ENCODE results near the gene LRRC8A. TPM values are rescaled to one million over a fixed set of nuclear protein-coding genes. Genes with fewer than 3 reads are reported as not detected.

Gene LRRC8A
- 10 to 100 TPM in 5 of 6 experiments, 1 to 10 TPM in 1; 8.6 to 46.1 (median 22.1) TPM for total RNA-seq
- long read RNA-seq, partial matches to known transcripts, result 0 of 3 reads
- long read RNA-seq, other reads (novel, unspliced or antisense), result 3 of 3 reads

DNA sequence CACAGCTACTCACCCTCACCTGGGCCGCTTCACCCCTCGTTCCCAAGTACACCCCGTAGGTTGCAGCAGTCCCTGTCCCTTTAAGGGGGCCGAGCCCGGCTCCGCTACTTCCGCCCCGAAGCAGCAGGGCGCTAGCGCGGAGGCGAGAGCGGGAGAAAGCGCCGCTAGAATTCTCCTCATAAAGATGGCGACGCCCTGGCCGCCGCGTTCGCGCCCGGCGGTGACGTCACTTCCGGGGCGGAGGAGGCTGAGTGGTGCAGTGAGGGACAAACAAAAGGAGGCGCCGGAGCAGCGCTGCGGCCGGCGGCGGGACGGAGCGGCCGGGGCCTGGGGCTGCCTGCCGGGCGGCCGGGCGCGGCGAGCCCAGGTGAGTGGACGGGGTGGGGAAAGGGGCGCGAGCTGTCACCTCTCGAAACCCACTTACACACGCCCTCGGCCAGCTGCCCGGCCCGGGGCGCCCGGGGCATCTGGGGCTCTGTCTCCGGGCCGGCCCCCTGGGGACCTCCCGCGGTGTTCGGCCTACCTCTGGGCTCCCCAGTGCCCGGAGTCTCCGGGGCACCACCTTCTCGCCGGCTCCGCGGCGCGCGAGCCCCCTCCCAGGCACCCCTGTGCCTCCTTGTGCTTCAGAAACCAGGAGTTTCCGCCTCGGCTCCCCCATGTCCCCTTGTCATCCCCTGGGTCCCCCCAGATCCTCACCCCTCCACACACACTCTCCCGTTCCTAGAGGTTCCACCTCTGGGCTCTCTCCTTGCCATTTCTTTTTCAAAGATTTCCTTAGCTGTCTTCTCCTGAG, at the start of gene LRRC8A, which contains the start of gene KYAT1:
Gene LRRC8A, plus strand, starts transcription at position 250 of the 793 bp plus-strand sequence. CDS start 25,032 bp downstream, outside the sequence.
Gene KYAT1, minus strand, starts transcription at position 67 of the 793 bp plus-strand sequence. CDS start 36,545 bp downstream, outside the sequence.
- Histone ChIP-seq H3K4me1 (peaks cover 0 to 40% (median 16%) of the 10 kb centered on the region in 4 donors), H3K4me3 (peak within 1 kb of the TSS; percentile 94 to 99 (median 98)), H3K27me3 (no peaks in the 10 kb centered on the region), H3K27ac (peak within 1 kb of the TSS; percentile 97 to 98 (median 98)), H3K36me3 (peaks cover 0 to 10% (median 3%) of the 10 kb centered on the region in 4 donors), H3K9me3 (no peaks in the 10 kb centered on the region)
- intact Hi-C loops (cut with DNase I), result loop anchor here (5.0 kb wide), 2 partner anchors 35 to 40 kb away; partner anchors contain the start of gene PHYHD1 (in 1 of the 2)
- DNase-seq, result peak; percentile 98 to 99 (median 99)
- WGBS (ENCODE audit: insufficient coverage, low coverage, low lambda C conversion rate, missing lambda C conversion rate), result 0% methylated on average over 19 of the region's 70 CpGs
- TF ChIP-seq, protein P1, sequence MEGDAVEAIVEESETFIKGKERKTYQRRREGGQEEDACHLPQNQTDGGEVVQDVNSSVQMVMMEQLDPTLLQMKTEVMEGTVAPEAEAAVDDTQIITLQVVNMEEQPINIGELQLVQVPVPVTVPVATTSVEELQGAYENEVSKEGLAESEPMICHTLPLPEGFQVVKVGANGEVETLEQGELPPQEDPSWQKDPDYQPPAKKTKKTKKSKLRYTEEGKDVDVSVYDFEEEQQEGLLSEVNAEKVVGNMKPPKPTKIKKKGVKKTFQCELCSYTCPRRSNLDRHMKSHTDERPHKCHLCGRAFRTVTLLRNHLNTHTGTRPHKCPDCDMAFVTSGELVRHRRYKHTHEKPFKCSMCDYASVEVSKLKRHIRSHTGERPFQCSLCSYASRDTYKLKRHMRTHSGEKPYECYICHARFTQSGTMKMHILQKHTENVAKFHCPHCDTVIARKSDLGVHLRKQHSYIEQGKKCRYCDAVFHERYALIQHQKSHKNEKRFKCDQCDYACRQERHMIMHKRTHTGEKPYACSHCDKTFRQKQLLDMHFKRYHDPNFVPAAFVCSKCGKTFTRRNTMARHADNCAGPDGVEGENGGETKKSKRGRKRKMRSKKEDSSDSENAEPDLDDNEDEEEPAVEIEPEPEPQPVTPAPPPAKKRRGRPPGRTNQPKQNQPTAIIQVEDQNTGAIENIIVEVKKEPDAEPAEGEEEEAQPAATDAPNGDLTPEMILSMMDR (IDR thresholded peaks at IDR 0.05), result peak in 3 of 4 donors; percentile 6 to 21 (median 12)
- peak; percentile 96 for TF ChIP-seq POLR2A (IDR thresholded peaks at IDR 0.05)
- peak; percentile 73 to 81 (median 78) for ATAC-seq

DNA sequence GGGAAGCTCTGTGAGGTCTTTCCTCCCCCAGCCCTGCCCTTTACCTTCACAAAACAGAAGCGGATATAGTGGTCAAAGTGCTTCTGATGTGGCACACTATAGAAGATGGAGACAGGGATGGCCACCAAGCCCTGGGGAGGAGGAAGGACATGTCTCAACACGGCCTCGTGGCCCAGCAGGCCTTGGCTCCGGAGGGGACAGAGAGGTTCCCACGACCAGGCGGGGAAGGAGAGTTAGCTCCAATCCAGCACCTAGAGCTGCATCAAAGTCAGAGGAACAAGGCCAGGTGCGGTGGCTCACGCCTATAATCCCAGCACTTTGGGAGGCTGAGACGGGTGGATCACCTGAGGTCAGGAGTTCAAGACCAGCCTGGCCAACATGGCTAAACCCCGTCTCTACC, 48.2 kb upstream of the LRRC8A start:
- DNase-seq, result no peak
- TF ChIP-seq, protein P1 (IDR thresholded peaks at IDR 0.05), result no peak
- no peak for TF ChIP-seq POLR2A (IDR thresholded peaks at IDR 0.05)
- Histone ChIP-seq H3K36me3 (no peaks in the 10 kb centered on the region), H3K4me3 (no peak overlapping the region), H3K9me3 (no peaks in the 10 kb centered on the region), H3K27ac (no peak overlapping the region), H3K27me3 (no peaks in the 10 kb centered on the region), H3K4me1 (peaks cover 0 to 15% (median 2%) of the 10 kb centered on the region in 4 donors)
- 87% methylated on average over 8 of the region's 10 CpGs for WGBS (ENCODE audit: insufficient coverage, low coverage, low lambda C conversion rate, missing lambda C conversion rate)
- intact Hi-C loops (cut with DNase I), result no loop called here
- no peak for ATAC-seq

DNA sequence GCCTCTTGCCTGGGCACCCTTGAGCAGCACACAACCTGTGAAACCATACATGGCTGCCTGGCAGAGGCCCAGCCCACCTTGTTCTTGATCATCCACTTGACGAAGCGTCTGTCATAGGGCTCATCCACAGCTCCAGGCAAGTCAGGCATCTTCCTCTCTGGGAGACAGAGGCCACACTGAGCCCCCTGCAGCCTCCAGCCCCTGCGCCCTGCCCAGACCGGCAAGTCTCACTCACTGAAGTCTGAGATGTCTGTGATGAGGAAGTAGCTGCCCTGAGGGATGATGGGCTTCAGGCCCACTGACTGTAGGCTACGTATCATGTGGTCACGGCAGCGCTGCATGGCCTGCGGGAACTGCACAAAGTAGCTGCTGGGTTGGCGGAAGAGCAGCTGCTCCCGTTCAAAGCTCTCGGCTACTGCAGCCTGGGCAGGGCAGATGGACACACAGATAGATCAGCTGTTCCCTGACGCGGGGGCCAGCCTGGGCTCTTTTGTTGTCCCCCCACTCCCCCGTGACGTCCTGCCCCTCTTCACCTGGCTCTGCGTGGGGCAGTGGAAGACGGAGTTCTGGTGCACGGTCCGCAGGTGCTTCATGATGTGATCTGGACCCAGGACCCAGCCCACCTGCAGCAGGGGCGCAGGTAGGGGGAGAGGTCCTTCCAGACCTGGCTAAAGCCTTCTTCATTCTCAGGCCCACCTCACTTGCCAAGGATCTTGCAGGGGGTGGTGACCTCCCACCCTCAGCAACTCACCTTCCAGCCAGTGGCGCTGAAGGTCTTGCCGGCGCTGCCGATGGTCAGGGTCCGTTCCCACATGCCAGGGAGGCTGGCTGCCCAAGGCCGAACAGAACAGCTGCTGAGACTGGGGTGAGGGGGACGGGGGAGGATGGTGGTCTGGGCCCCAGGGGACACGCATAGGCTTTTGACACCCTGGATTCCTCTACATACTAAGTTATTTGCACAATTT, 46.4 kb upstream of the LRRC8A start:
- Histone ChIP-seq H3K9me3 (no peaks in the 10 kb centered on the region), H3K27me3 (no peaks in the 10 kb centered on the region), H3K4me1 (peaks cover 0 to 10% (median 0%) of the 10 kb centered on the region in 4 donors), H3K4me3 (no peak overlapping the region), H3K27ac (no peak overlapping the region), H3K36me3 (no peaks in the 10 kb centered on the region)
- peak in 1 of 4 donors; percentile 12 for ATAC-seq
- intact Hi-C loops (cut with DNase I), result no loop called here
- DNase-seq, result peak in 1 of 3 donors; percentile 8
- TF ChIP-seq, protein P1 (IDR thresholded peaks at IDR 0.05), result no peak
- TF ChIP-seq POLR2A (IDR thresholded peaks at IDR 0.05), result no peak
- 84% methylated on average over 3 of the region's 28 CpGs for WGBS (ENCODE audit: insufficient coverage, low coverage, low lambda C conversion rate, missing lambda C conversion rate)

DNA sequence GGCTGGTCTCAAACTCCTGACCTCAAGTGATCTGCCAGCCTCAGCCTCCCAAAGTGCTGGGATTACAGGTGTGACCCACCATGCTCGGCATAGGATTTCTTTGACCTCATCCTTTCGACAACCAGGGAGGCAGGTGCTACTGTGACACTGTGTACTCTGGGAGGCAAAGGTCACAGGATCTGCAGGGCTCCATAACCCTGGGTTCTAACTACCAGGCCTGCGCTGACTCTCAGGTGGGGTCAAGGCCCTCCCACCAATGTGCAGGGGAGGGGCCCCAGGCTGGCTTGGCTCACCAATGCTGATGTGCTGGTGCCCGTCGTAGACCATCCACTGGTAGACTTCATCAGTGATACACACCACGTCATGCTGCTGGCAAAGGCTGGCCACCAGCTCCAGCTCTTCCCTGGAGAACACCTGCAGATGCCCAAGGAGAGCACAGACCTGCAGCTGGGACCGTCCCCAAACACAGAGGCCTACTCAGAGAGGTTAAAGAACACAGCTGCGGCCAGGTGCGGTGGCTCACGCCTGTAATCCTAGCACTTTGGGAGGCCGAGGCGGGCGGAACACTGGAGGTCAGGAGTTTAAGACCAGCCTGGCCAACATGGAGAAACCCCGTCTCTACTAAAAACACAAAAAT, 45.3 kb upstream of the LRRC8A start:
- H3K4me1 ChIP-seq, result peaks cover 0 to 12% (median 0%) of the 10 kb centered on the region in 4 donors
- 71% methylated on average over 4 of the region's 14 CpGs for WGBS (ENCODE audit: insufficient coverage, low coverage, low lambda C conversion rate, missing lambda C conversion rate)
- intact Hi-C loops (cut with DNase I), result no loop called here
- H3K27me3 ChIP-seq, result no peaks in the 10 kb centered on the region
- no peak overlapping the region for H3K4me3 ChIP-seq
- H3K36me3 ChIP-seq, result no peaks in the 10 kb centered on the region
- H3K27ac ChIP-seq, result no peak overlapping the region
- DNase-seq, result peak in 1 of 3 donors; percentile 18
- H3K9me3 ChIP-seq, result no peaks in the 10 kb centered on the region
- TF ChIP-seq, protein P1 (IDR thresholded peaks at IDR 0.05), result no peak
- no peak for TF ChIP-seq POLR2A (IDR thresholded peaks at IDR 0.05)
- ATAC-seq, result peak; percentile 48 to 64 (median 52)

Data from right lobe of liver (tissue), 6 donors.